ENCODE data around the gene ROS1.

GRCh38 chr6:117464700-117465099, 39.0 kb upstream of the ROS1 start:
- TF ChIP-seq POLR2A (IDR thresholded peaks at IDR 0.05; ENCODE audit: low read depth, low read length) (no peak), TAF1 (IDR thresholded peaks at IDR 0.05; ENCODE audit: borderline replicate concordance, low read depth, low read length) (no peak), POLR2AphosphoS5 (IDR thresholded peaks at IDR 0.05; ENCODE audit: low read depth, low read length) (no peak)

Data from GM12892 (cell line).